ENCODE results near the gene STK38L.

Gene STK38L

GRCh38 chr12:27243804-27244688, at the start of gene STK38L:
TSS of gene STK38L (plus strand) at chr12:27244286. CDS start at chr12:27297721, 53,435 bp downstream.
- peak within 1 kb of the TSS; percentile 86 for H3K9ac ChIP-seq (ENCODE audit: low read depth, low read length)
- H3K36me3 ChIP-seq (ENCODE audit: insufficient read depth, low read length) = no peaks in the 10 kb centered on the region
- peaks cover 5% of the 10 kb centered on the region; the same call in 1 of the 2 replicates for H3K4me1 ChIP-seq (ENCODE audit: insufficient read depth, low read length)
- no peaks in the 10 kb centered on the region for H3K9me3 ChIP-seq (ENCODE audit: control insufficient read depth, insufficient read depth, low read length)

- no peaks in the 10 kb centered on the region; the same call in 1 of the 2 replicates for H3K4me1 ChIP-seq (ENCODE audit: insufficient read depth, low read length)
- no peaks in the 10 kb centered on the region for H3K36me3 ChIP-seq (ENCODE audit: insufficient read depth, low read length)
- no peaks in the 10 kb centered on the region for H3K9me3 ChIP-seq (ENCODE audit: control insufficient read depth, insufficient read depth, low read length)
- no peak overlapping the region for H3K9ac ChIP-seq (ENCODE audit: low read depth, low read length)
These were observed 49.4 kb upstream of the STK38L start for GRCh38 chr12:27194644-27195043.

GRCh38 chr12:27198036-27198435, 46.0 kb upstream of the STK38L start:
- H3K36me3 ChIP-seq (ENCODE audit: insufficient read depth, low read length) = no peaks in the 10 kb centered on the region
- H3K9ac ChIP-seq (ENCODE audit: low read depth, low read length) = no peak overlapping the region
- H3K9me3 ChIP-seq (ENCODE audit: control insufficient read depth, insufficient read depth, low read length) = no peaks in the 10 kb centered on the region
- no peaks in the 10 kb centered on the region; the same call in 1 of the 2 replicates for H3K4me1 ChIP-seq (ENCODE audit: insufficient read depth, low read length)

GRCh38 chr12:27199638-27200300, 44.3 kb upstream of the STK38L start:
- Histone ChIP-seq H3K4me1 (ENCODE audit: insufficient read depth, low read length) (no peaks in the 10 kb centered on the region; the same call in 1 of the 2 replicates), H3K36me3 (ENCODE audit: insufficient read depth, low read length) (no peaks in the 10 kb centered on the region), H3K9ac (ENCODE audit: low read depth, low read length) (no peak overlapping the region), H3K9me3 (ENCODE audit: control insufficient read depth, insufficient read depth, low read length) (no peaks in the 10 kb centered on the region)

GRCh38 chr12:27201169-27201568, 42.9 kb upstream of the STK38L start:
- Histone ChIP-seq H3K9ac (ENCODE audit: low read depth, low read length) (no peak overlapping the region), H3K9me3 (ENCODE audit: control insufficient read depth, insufficient read depth, low read length) (no peaks in the 10 kb centered on the region), H3K4me1 (ENCODE audit: insufficient read depth, low read length) (no peaks in the 10 kb centered on the region; the same call in 1 of the 2 replicates), H3K36me3 (ENCODE audit: insufficient read depth, low read length) (no peaks in the 10 kb centered on the region)

GRCh38 chr12:27206801-27207502, 37.1 kb upstream of the STK38L start:
- Histone ChIP-seq H3K36me3 (ENCODE audit: insufficient read depth, low read length) (no peaks in the 10 kb centered on the region), H3K9me3 (ENCODE audit: control insufficient read depth, insufficient read depth, low read length) (no peaks in the 10 kb centered on the region; the same call in 1 of the 2 replicates), H3K4me1 (ENCODE audit: insufficient read depth, low read length) (no peaks in the 10 kb centered on the region), H3K9ac (ENCODE audit: low read depth, low read length) (no peak overlapping the region)

GRCh38 chr12:27207615-27208413, 36.3 kb upstream of the STK38L start:
- H3K9ac ChIP-seq (ENCODE audit: low read depth, low read length) = no peak overlapping the region
- no peaks in the 10 kb centered on the region for H3K4me1 ChIP-seq (ENCODE audit: insufficient read depth, low read length)
- H3K9me3 ChIP-seq (ENCODE audit: control insufficient read depth, insufficient read depth, low read length) = no peaks in the 10 kb centered on the region; the same call in 1 of the 2 replicates
- H3K36me3 ChIP-seq (ENCODE audit: insufficient read depth, low read length) = no peaks in the 10 kb centered on the region

- no peaks in the 10 kb centered on the region for H3K4me1 ChIP-seq (ENCODE audit: insufficient read depth, low read length)
- H3K9ac ChIP-seq (ENCODE audit: low read depth, low read length) = no peak overlapping the region
- H3K9me3 ChIP-seq (ENCODE audit: control insufficient read depth, insufficient read depth, low read length) = no peaks in the 10 kb centered on the region; the same call in 1 of the 2 replicates
- no peaks in the 10 kb centered on the region for H3K36me3 ChIP-seq (ENCODE audit: insufficient read depth, low read length)
These were observed 35.7 kb upstream of the STK38L start for GRCh38 chr12:27208414-27208750.

- Histone ChIP-seq H3K4me1 (ENCODE audit: insufficient read depth, low read length) (no peaks in the 10 kb centered on the region), H3K9me3 (ENCODE audit: control insufficient read depth, insufficient read depth, low read length) (no peaks in the 10 kb centered on the region; the same call in 1 of the 2 replicates), H3K9ac (ENCODE audit: low read depth, low read length) (no peak overlapping the region), H3K36me3 (ENCODE audit: insufficient read depth, low read length) (no peaks in the 10 kb centered on the region)
These were observed 34.7 kb upstream of the STK38L start for GRCh38 chr12:27209257-27209910.

GRCh38 chr12:27210187-27210586, 33.9 kb upstream of the STK38L start:
- H3K36me3 ChIP-seq (ENCODE audit: insufficient read depth, low read length) = no peaks in the 10 kb centered on the region
- no peaks in the 10 kb centered on the region for H3K4me1 ChIP-seq (ENCODE audit: insufficient read depth, low read length)
- H3K9me3 ChIP-seq (ENCODE audit: control insufficient read depth, insufficient read depth, low read length) = no peaks in the 10 kb centered on the region; the same call in 1 of the 2 replicates
- H3K9ac ChIP-seq (ENCODE audit: low read depth, low read length) = no peak overlapping the region

GRCh38 chr12:27212861-27213260, 31.2 kb upstream of the STK38L start:
- Histone ChIP-seq H3K4me1 (ENCODE audit: insufficient read depth, low read length) (no peaks in the 10 kb centered on the region), H3K9me3 (ENCODE audit: control insufficient read depth, insufficient read depth, low read length) (no peaks in the 10 kb centered on the region; the same call in 1 of the 2 replicates), H3K36me3 (ENCODE audit: insufficient read depth, low read length) (no peaks in the 10 kb centered on the region), H3K9ac (ENCODE audit: low read depth, low read length) (no peak overlapping the region)

- no peak overlapping the region for H3K9ac ChIP-seq (ENCODE audit: low read depth, low read length)
- no peaks in the 10 kb centered on the region; the same call in 1 of the 2 replicates for H3K9me3 ChIP-seq (ENCODE audit: control insufficient read depth, insufficient read depth, low read length)
- H3K36me3 ChIP-seq (ENCODE audit: insufficient read depth, low read length) = no peaks in the 10 kb centered on the region
- H3K4me1 ChIP-seq (ENCODE audit: insufficient read depth, low read length) = no peaks in the 10 kb centered on the region
These were observed 30.8 kb upstream of the STK38L start for GRCh38 chr12:27213304-27213703.

Measured in ES-I3 (cell line).